ENCODE results near the gene PTPRC. TPM values are rescaled to one million over a fixed set of nuclear protein-coding genes. Genes with fewer than 3 reads are reported as not detected.

PTPRC gene
- total RNA-seq, 4 donors from 2014 or later: 7.0 to 40.3 (median 10.0) TPM

GRCh38 chr1:198773030-198773429 is 134.2 kb downstream of the PTPRC start:
- 89% methylated on average over 1 of the region's 1 CpG for WGBS
- H3K36me3 ChIP-seq: no peaks in the 10 kb centered on the region
- H3K4me1 ChIP-seq: peaks cover 0 to 11% (median 0%) of the 10 kb centered on the region in 4 donors
- intact Hi-C loops (cut with DNase I): no loop called here
- no peak overlapping the region for H3K4me3 ChIP-seq
- no peak for DNase-seq (ENCODE audit: extremely low spot score)
- H3K27ac ChIP-seq (replicated peaks in 1 of 4): no peak overlapping the region
- H3K9me3 ChIP-seq: no peaks in the 10 kb centered on the region
- no peaks in the 10 kb centered on the region for H3K27me3 ChIP-seq
- TF ChIP-seq POLR2AphosphoS5 (IDR thresholded peaks at IDR 0.05) (no peak), POLR2A (IDR thresholded peaks at IDR 0.05; ENCODE audit: low read depth) (no peak), EP300 (IDR thresholded peaks at IDR 0.05) (no peak)
- TF ChIP-seq, protein P1, sequence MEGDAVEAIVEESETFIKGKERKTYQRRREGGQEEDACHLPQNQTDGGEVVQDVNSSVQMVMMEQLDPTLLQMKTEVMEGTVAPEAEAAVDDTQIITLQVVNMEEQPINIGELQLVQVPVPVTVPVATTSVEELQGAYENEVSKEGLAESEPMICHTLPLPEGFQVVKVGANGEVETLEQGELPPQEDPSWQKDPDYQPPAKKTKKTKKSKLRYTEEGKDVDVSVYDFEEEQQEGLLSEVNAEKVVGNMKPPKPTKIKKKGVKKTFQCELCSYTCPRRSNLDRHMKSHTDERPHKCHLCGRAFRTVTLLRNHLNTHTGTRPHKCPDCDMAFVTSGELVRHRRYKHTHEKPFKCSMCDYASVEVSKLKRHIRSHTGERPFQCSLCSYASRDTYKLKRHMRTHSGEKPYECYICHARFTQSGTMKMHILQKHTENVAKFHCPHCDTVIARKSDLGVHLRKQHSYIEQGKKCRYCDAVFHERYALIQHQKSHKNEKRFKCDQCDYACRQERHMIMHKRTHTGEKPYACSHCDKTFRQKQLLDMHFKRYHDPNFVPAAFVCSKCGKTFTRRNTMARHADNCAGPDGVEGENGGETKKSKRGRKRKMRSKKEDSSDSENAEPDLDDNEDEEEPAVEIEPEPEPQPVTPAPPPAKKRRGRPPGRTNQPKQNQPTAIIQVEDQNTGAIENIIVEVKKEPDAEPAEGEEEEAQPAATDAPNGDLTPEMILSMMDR (IDR thresholded peaks at IDR 0.05): no peak

- 89% methylated on average over 3 of the region's 3 CpGs for WGBS
- no peak for DNase-seq (ENCODE audit: extremely low spot score)
- no peaks in the 10 kb centered on the region for H3K36me3 ChIP-seq
- H3K4me3 ChIP-seq: no peak overlapping the region
- H3K4me1 ChIP-seq: peaks cover 0 to 11% (median 0%) of the 10 kb centered on the region in 4 donors
- H3K27me3 ChIP-seq: no peaks in the 10 kb centered on the region
- no peaks in the 10 kb centered on the region for H3K9me3 ChIP-seq
- H3K27ac ChIP-seq (replicated peaks in 1 of 4): no peak overlapping the region
- TF ChIP-seq POLR2AphosphoS5 (IDR thresholded peaks at IDR 0.05) (no peak), EP300 (IDR thresholded peaks at IDR 0.05) (no peak), POLR2A (IDR thresholded peaks at IDR 0.05; ENCODE audit: low read depth) (no peak)
- TF ChIP-seq, protein P1 (IDR thresholded peaks at IDR 0.05): no peak
- intact Hi-C loops (cut with DNase I): no loop called here
These were observed 134.7 kb downstream of the PTPRC start for GRCh38 chr1:198773523-198773922.

DNA sequence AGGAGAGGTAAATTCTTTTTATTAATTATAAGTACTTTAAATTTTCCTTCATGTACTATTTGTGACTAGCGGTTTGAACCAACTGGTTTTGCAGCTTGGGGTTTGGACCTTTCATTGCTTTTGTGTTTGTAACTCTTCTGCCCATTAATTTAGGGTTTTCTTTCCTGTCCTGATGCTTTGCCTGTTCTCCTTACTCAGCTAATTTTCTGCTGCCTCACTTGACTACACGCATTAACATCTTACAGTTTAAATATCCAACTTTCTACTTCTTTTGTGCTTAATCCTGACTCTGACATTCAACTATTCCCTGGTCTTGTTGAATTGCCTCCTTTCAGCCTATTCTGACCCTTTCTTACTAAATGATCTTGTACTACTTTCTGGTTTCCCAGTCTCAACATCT is 135.6 kb downstream of the PTPRC start:
- Histone ChIP-seq H3K27me3 (no peaks in the 10 kb centered on the region), H3K36me3 (no peaks in the 10 kb centered on the region), H3K27ac (replicated peaks in 1 of 4) (no peak overlapping the region), H3K9me3 (no peaks in the 10 kb centered on the region), H3K4me1 (peaks cover 0 to 11% (median 0%) of the 10 kb centered on the region in 4 donors), H3K4me3 (no peak overlapping the region)
- 88% methylated on average over 2 of the region's 2 CpGs for WGBS
- no peak for DNase-seq (ENCODE audit: extremely low spot score)
- TF ChIP-seq, protein P1 (IDR thresholded peaks at IDR 0.05): no peak
- no peak for TF ChIP-seq EP300 (IDR thresholded peaks at IDR 0.05)
- no peak for TF ChIP-seq POLR2AphosphoS5 (IDR thresholded peaks at IDR 0.05)
- no peak for TF ChIP-seq POLR2A (IDR thresholded peaks at IDR 0.05; ENCODE audit: low read depth)
- intact Hi-C loops (cut with DNase I): no loop called here

- intact Hi-C loops (cut with DNase I): no loop called here
- TF ChIP-seq POLR2AphosphoS5 (IDR thresholded peaks at IDR 0.05) (no peak), EP300 (IDR thresholded peaks at IDR 0.05) (no peak), POLR2A (IDR thresholded peaks at IDR 0.05; ENCODE audit: low read depth) (no peak)
- TF ChIP-seq, protein P1 (IDR thresholded peaks at IDR 0.05): no peak
- no peak for DNase-seq (ENCODE audit: extremely low spot score)
- H3K4me1 ChIP-seq: peaks cover 0 to 11% (median 0%) of the 10 kb centered on the region in 4 donors
- H3K9me3 ChIP-seq: no peaks in the 10 kb centered on the region
- H3K4me3 ChIP-seq: no peak overlapping the region
- no peaks in the 10 kb centered on the region for H3K27me3 ChIP-seq
- H3K27ac ChIP-seq (replicated peaks in 1 of 4): peak overlapping the region in 2 of 4 donors; percentile 6 to 50
- WGBS: 75% methylated on average over 6 of the region's 6 CpGs
- H3K36me3 ChIP-seq: no peaks in the 10 kb centered on the region
These were observed 136.8 kb downstream of the PTPRC start for GRCh38 chr1:198775606-198776005.

DNA sequence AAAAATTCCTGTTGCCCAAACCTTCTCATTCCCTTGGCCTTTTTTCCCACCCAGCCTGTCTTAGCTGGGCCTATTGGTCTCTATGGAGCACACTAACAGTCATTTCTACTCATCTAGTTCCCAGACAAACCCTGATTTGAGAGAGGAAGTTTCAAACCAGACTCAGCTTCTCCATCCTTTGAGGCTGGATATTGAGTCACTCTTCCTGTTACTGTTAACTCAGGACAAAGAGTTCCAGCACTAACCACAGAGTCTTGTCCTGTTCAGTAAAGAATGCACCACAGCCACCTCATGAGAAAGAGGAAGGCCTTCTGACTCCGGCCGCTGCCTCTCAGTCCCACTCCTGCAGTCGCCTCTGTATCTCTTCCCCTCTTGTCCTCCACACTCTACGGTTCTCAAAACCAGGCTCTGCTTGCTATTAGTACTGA is 137.8 kb downstream of the PTPRC start:
- no peaks in the 10 kb centered on the region for H3K27me3 ChIP-seq
- TF ChIP-seq POLR2A (IDR thresholded peaks at IDR 0.05; ENCODE audit: low read depth) (no peak), EP300 (IDR thresholded peaks at IDR 0.05) (peak; percentile 33), POLR2AphosphoS5 (IDR thresholded peaks at IDR 0.05) (peak; percentile 53 to 65)
- no peaks in the 10 kb centered on the region for H3K36me3 ChIP-seq
- peak overlapping the region; percentile 25 to 50 (median 37) for H3K27ac ChIP-seq (replicated peaks in 1 of 4)
- intact Hi-C loops (cut with DNase I): no loop called here
- no peaks in the 10 kb centered on the region for H3K9me3 ChIP-seq
- H3K4me1 ChIP-seq: peaks cover 0 to 11% (median 0%) of the 10 kb centered on the region in 4 donors
- no peak overlapping the region for H3K4me3 ChIP-seq
- 72% methylated on average over 4 of the region's 4 CpGs for WGBS
- DNase-seq (ENCODE audit: extremely low spot score): no peak

Data from esophagus muscularis mucosa (tissue), 4 donors.